HepG2 (cell line): Measurements from ENCODE around the gene TRAK1. TPM values are rescaled to one million over a fixed set of nuclear protein-coding genes. Genes with fewer than 3 reads are reported as not detected.
A peak's percentile ranks its signal among the peaks of the same experiment; 100 is the strongest.

Experiments used
- ATAC-seq: fragments of 200-7000 bp; cut with Tn5 transposase; 3 replicates; pipeline ENCODE4 v1.9.1; 2020; ENCODE audit warnings: mild to moderate bottlenecking, moderate library complexity
- BruUV-seq: library from RNA; stranded (reverse); fragments of 400-500 nt; replicated peaks from 2 replicates; lab custom pipeline; 2021; lab: Mats Ljungman, UMichigan
- CTCF ChIA-PET: fragments of 300-600 bp; formaldehyde crosslinking; extraction: SDS; loops from one replicate; lab custom pipeline; 2021; ENCODE audit warnings: low total read pairs, inconsistent platforms, low intra/inter-chr PET ratio; lab: Yijun Ruan, JAX
- POLR2A ChIA-PET: fragments of 350-600 bp; sonication (Branson Sonifier 250); formaldehyde crosslinking; loops from one replicate; lab custom pipeline; 2020; ENCODE audit warnings: antibody characterized with exemption, inconsistent platforms; lab: Yijun Ruan, JAX
- DNase-seq: peaks from one replicate; pipeline ENCODE4 v3.0.0-alpha.2; 2015; ENCODE audit warnings: low spot score
- FAIRE-seq: peaks from 3 replicates; lab custom pipeline; 2011; peaks lifted over from hg19 to GRCh38; lab: Jason Lieb, UNC
- H2AFZ ChIP-seq: one replicate; pipeline ENCODE4 v1.6.1; 2011; ENCODE audit warnings: low read length, inconsistent platforms
- H3K27ac ChIP-seq: fragments of 300-600 bp; 3 replicates; pipeline ENCODE4 v1.8.0; 2011; ENCODE audit warnings: mixed run types, mild to moderate bottlenecking, mixed read lengths, low read length, inconsistent platforms; ENCODE audit not compliant: insufficient read depth; ENCODE audit errors: extremely low read length
- H3K27me3 ChIP-seq, 2 experiments: fragments of 200-600 bp in 1 of 2; 2 replicates in 1 of 2; 3 replicates in 1 of 2; pipeline versions ENCODE4 v1.6.0 to v1.8.0; 2011; ENCODE audit warnings: low read length in 2 of 2, mild to moderate bottlenecking in 2 of 2, moderate library complexity in 2 of 2, inconsistent platforms in 1 of 2; ENCODE audit not compliant: insufficient read depth in 2 of 2, control insufficient read depth in 1 of 2
- H3K36me3 ChIP-seq, 2 experiments: fragments of 200-600 bp in 1 of 2; replicated peaks in 1 of 2; 2 replicates in 1 of 2; 3 replicates in 1 of 2; pipeline versions ENCODE4 v1.5.1 to v1.8.0; 2011; ENCODE audit warnings: low read length in 2 of 2, inconsistent platforms in 1 of 2; ENCODE audit not compliant: insufficient read depth in 2 of 2, control insufficient read depth in 1 of 2
- H3K4me1 ChIP-seq: 2 replicates; pipeline ENCODE4 v1.5.1; 2012; ENCODE audit warnings: low read length, inconsistent platforms; ENCODE audit not compliant: insufficient read depth
- H3K4me2 ChIP-seq: 2 replicates; pipeline ENCODE4 v1.6.0; 2011; ENCODE audit warnings: low read depth, low read length, inconsistent platforms
- H3K4me3 ChIP-seq, 3 experiments: fragments of 200-600 bp in 1 of 3; sonication (generic), shearing (Covaris generic) in 1 of 3; replicated peaks in 1 of 3; 2 replicates each; pipeline ENCODE4 v1.5.1; 2011 to 2016; ENCODE audit warnings: low read length in 3 of 3, inconsistent platforms in 2 of 3, low read depth in 2 of 3, mild to moderate bottlenecking in 2 of 3, control low read depth in 1 of 3, mixed read lengths in 1 of 3; ENCODE audit not compliant: insufficient read depth in 1 of 3
- H3K79me2 ChIP-seq: one replicate; pipeline ENCODE4 v1.6.1; 2011; ENCODE audit warnings: low read length, inconsistent platforms; ENCODE audit not compliant: insufficient read depth
- H3K9ac ChIP-seq: 2 replicates; pipeline ENCODE4 v1.6.0; 2011; ENCODE audit warnings: mild to moderate bottlenecking, low read depth, low read length, inconsistent platforms; ENCODE audit not compliant: insufficient read depth
- H3K9me3 ChIP-seq: 2 replicates; pipeline ENCODE4 v1.5.1; 2012; ENCODE audit warnings: mild to moderate bottlenecking, low read length
- H4K20me1 ChIP-seq: 2 replicates; pipeline ENCODE4 v1.6.0; 2011; ENCODE audit warnings: inconsistent platforms, mild to moderate bottlenecking, low read length, moderate library complexity; ENCODE audit not compliant: insufficient read depth
- BRD4 ChIP-seq: sonication (generic); formaldehyde crosslinking; IDR thresholded peaks from 2 replicates; pipeline ENCODE4 v1.4.0; 2020; ENCODE audit warnings: missing genetic modification reagents
- CHCHD3 ChIP-seq: sonication (generic); formaldehyde crosslinking; IDR thresholded peaks from 2 replicates; pipeline ENCODE4 v1.8.0; 2022; ENCODE audit warnings: mild to moderate bottlenecking, missing genetic modification reagents, moderate library complexity
- ELF3 ChIP-seq: IDR thresholded peaks from 2 replicates; pipeline ENCODE4 v1.6.1; 2016; ENCODE audit warnings: missing genetic modification reagents, missing compliant biosample characterization
- KAT8 ChIP-seq: IDR thresholded peaks from 2 replicates; pipeline ENCODE4 v1.6.1; 2016; ENCODE audit warnings: missing genetic modification reagents, missing compliant biosample characterization
- SRSF1 ChIP-seq: fragments of 200-400 bp; formaldehyde crosslinking; optimal IDR thresholded peaks from 2 replicates; pipeline ENCODE3; 2017; ENCODE audit warnings: mild to moderate bottlenecking, low read depth, low read length, moderate library complexity
- TBL1XR1 ChIP-seq: fragments of 150-350 bp; IDR thresholded peaks from 2 replicates; pipeline ENCODE4 v1.6.1; 2014; ENCODE audit warnings: borderline replicate concordance, low read length; ENCODE audit not compliant: partially characterized antibody
- TMF1 ChIP-seq: sonication (generic); formaldehyde crosslinking; IDR thresholded peaks from 2 replicates; pipeline ENCODE4 v1.8.1; 2022; ENCODE audit warnings: low read depth, missing genetic modification reagents
- ZNF263 ChIP-seq: sonication (generic); formaldehyde crosslinking; IDR thresholded peaks from 2 replicates; pipeline ENCODE4 v1.4.0; 2020; ENCODE audit warnings: missing genetic modification reagents
- ZNF543 ChIP-seq: sonication (generic); formaldehyde crosslinking; IDR thresholded peaks from 2 replicates; pipeline ENCODE4 v1.4.0; 2020; ENCODE audit warnings: mild to moderate bottlenecking, missing genetic modification reagents
- ZNF652 ChIP-seq: IDR thresholded peaks from 2 replicates; pipeline ENCODE4 v1.6.1; 2016; ENCODE audit warnings: low read depth, borderline replicate concordance
- WGBS: methylation state at CpG from one replicate; pipeline ENCODE4 v1.1.6; 2017; ENCODE audit warnings: low lambda C conversion rate; 5-methylcytosine and 5-hydroxymethylcytosine counted together
- in situ Hi-C: cut with HindIII; loops from 2 replicates; pipeline ENCODE4 v1.10.0; 2017; ENCODE audit warnings: low pct_unique_long_range_greater_than_20kb; ENCODE audit not compliant: extremely low pct_ligation_motif_present
- intact Hi-C: fragments of 100-400 bp; cut with micrococcal nuclease; formaldehyde crosslinking; loops from one replicate; pipeline ENCODE4 v1.10.0; 2022; ENCODE audit not compliant: unreplicated experiment
- polyA plus RNA-seq, 8 experiments: library from polyadenylated mRNA; depleted of rRNA in 3 of 8; stranded (reverse) in 7 of 8; unstranded in 1 of 8; fragments of >200 nt; fragmentation: Illumina TruSeq in 4 of 8; extraction: Trizol in 4 of 8; gene quantifications; 2 replicates each; pipeline versions ENCODE4 v1.2.1 to v1.2.3, GENCODE V29; 2011 to 2016; ENCODE audit warnings: low read depth in 4 of 8, missing spikeins in 1 of 8, mixed read lengths in 1 of 8; ENCODE audit not compliant: insufficient read depth in 1 of 8
- total RNA-seq, 5 experiments: library from RNA; depleted of rRNA; stranded (reverse); fragments of >200 nt; fragmentation: Illumina TruSeq; extraction: Trizol; gene quantifications; 2 replicates each; pipeline ENCODE4 v1.2.3, GENCODE V29; 2016; ENCODE audit warnings: low read depth in 1 of 5
- TF ChIP-seq, protein P1 (sequence below): IDR thresholded peaks from 2 replicates; pipeline ENCODE4 v1.6.1; 2016; ENCODE audit warnings: control low read depth
- TF ChIP-seq, protein P2 (sequence below), 2 experiments: sonication (generic) in 1 of 2; formaldehyde crosslinking in 1 of 2; IDR thresholded peaks; 2 replicates each; pipeline versions ENCODE4 v1.5.1 to v1.6.1; 2011 to 2020; ENCODE audit warnings: borderline replicate concordance in 1 of 2, low read depth in 1 of 2, low read length in 1 of 2, mild to moderate bottlenecking in 1 of 2, missing genetic modification reagents in 1 of 2, moderate library complexity in 1 of 2
- TF ChIP-seq, protein P3 (sequence below): sonication (generic); formaldehyde crosslinking; IDR thresholded peaks from 2 replicates; pipeline ENCODE4 v1.5.1; 2020; ENCODE audit warnings: mild to moderate bottlenecking, missing genetic modification reagents, moderate library complexity

The TRAK1 gene
- total and polyA plus RNA-seq, 2 of the 13 experiments (the other 11 are each of a cell fraction or from before 2014, with no cell fraction given) = 20.5 to 46.6 TPM

GRCh38 chr3:42122261-42123011 lies 31.3 kb downstream of the TRAK1 start (continued):
- TF ChIP-seq, protein P1, sequence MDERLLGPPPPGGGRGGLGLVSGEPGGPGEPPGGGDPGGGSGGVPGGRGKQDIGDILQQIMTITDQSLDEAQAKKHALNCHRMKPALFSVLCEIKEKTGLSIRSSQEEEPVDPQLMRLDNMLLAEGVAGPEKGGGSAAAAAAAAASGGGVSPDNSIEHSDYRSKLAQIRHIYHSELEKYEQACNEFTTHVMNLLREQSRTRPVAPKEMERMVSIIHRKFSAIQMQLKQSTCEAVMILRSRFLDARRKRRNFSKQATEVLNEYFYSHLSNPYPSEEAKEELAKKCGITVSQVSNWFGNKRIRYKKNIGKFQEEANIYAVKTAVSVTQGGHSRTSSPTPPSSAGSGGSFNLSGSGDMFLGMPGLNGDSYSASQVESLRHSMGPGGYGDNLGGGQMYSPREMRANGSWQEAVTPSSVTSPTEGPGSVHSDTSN = no peak
- no peak for TF ChIP-seq ZNF543 (CRISPR knock-in tag)
- no peak for TF ChIP-seq ELF3
- TF ChIP-seq, protein P2, sequence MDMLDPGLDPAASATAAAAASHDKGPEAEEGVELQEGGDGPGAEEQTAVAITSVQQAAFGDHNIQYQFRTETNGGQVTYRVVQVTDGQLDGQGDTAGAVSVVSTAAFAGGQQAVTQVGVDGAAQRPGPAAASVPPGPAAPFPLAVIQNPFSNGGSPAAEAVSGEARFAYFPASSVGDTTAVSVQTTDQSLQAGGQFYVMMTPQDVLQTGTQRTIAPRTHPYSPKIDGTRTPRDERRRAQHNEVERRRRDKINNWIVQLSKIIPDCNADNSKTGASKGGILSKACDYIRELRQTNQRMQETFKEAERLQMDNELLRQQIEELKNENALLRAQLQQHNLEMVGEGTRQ (IDR thresholded peaks at IDR 0.05; ENCODE audit: low read depth, low read length) = no peak
- TF ChIP-seq, protein P2 (CRISPR knock-in tag; IDR thresholded peaks at IDR 0.05; ENCODE audit: borderline replicate concordance) = no peak
- TF ChIP-seq KAT8 (CRISPR knock-in tag) = no peak
- TF ChIP-seq CHCHD3 (CRISPR knock-in tag) = no peak
- no peak for TF ChIP-seq BRD4 (CRISPR knock-in tag)
- TF ChIP-seq TBL1XR1 = no peak

- no peak for FAIRE-seq
- POLR2A ChIA-PET = no interaction called here
Measured at GRCh38 chr3:42123012-42123581, 31.9 kb downstream of the TRAK1 start.

More at GRCh38 chr3:42123012-42123581, 31.9 kb downstream of the TRAK1 start:
- H3K4me3 ChIP-seq = no peak overlapping the region
- peaks cover 70% of the 10 kb centered on the region for H3K4me1 ChIP-seq
- no peak overlapping the region for H2AFZ ChIP-seq
- H3K36me3 ChIP-seq = peaks cover 4 to 13% of the 10 kb centered on the region in 2 experiments; a peak in 2 of 5 replicates
- TF ChIP-seq SRSF1 (no peak), TMF1 (CRISPR knock-in tag) (no peak), ZNF263 (CRISPR knock-in tag) (0 out of 2 replicates have a peak, but pooled peaks have one; percentile 15), ZNF652 (peak; percentile 69; the same call in 1 of the 2 replicates)
- TF ChIP-seq, protein P3, sequence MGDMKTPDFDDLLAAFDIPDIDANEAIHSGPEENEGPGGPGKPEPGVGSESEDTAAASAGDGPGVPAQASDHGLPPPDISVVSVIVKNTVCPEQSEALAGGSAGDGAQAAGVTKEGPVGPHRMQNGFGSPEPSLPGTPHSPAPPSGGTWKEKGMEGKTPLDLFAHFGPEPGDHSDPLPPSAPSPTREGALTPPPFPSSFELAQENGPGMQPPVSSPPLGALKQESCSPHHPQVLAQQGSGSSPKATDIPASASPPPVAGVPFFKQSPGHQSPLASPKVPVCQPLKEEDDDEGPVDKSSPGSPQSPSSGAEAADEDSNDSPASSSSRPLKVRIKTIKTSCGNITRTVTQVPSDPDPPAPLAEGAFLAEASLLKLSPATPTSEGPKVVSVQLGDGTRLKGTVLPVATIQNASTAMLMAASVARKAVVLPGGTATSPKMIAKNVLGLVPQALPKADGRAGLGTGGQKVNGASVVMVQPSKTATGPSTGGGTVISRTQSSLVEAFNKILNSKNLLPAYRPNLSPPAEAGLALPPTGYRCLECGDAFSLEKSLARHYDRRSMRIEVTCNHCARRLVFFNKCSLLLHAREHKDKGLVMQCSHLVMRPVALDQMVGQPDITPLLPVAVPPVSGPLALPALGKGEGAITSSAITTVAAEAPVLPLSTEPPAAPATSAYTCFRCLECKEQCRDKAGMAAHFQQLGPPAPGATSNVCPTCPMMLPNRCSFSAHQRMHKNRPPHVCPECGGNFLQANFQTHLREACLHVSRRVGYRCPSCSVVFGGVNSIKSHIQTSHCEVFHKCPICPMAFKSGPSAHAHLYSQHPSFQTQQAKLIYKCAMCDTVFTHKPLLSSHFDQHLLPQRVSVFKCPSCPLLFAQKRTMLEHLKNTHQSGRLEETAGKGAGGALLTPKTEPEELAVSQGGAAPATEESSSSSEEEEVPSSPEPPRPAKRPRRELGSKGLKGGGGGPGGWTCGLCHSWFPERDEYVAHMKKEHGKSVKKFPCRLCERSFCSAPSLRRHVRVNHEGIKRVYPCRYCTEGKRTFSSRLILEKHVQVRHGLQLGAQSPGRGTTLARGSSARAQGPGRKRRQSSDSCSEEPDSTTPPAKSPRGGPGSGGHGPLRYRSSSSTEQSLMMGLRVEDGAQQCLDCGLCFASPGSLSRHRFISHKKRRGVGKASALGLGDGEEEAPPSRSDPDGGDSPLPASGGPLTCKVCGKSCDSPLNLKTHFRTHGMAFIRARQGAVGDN (CRISPR knock-in tag) = peak; percentile 37
- ATAC-seq (no peak), DNase-seq (no peak)
- no peaks in the 10 kb centered on the region for H3K27me3 ChIP-seq
- peak overlapping the region; percentile 28 for H3K27ac ChIP-seq
- H3K79me2 ChIP-seq = peaks cover 14% of the 10 kb centered on the region
- no peaks in the 10 kb centered on the region; the same call in 1 of the 2 replicates for H4K20me1 ChIP-seq
- in situ Hi-C loops = loop anchor here (5.0 to 25.0 kb wide), 2 partner anchors 39 to 314 kb away; no protein-coding TSS in a partner anchor
- H3K9ac ChIP-seq = no peak overlapping the region
- WGBS = 90% methylated on average over 8 of the region's 8 CpGs
- BruUV-seq = no TSS peak
- CTCF ChIA-PET = no interaction called here
- intact Hi-C loops = no loop called here
- H3K4me2 ChIP-seq = no peak overlapping the region
- H3K9me3 ChIP-seq = no peaks in the 10 kb centered on the region
